ES-I3 (cell line): Measurements from ENCODE around the gene BRSK1.

Experiments
- H3K36me3 ChIP-seq: 2 replicates; pipeline ENCODE4 v1.6.1; 2013; ENCODE audit warnings: mild to moderate bottlenecking, low read length, control low read depth, moderate library complexity; ENCODE audit not compliant: insufficient read depth
- H3K4me1 ChIP-seq: 2 replicates; pipeline ENCODE4 v1.6.1; 2013; ENCODE audit warnings: mild to moderate bottlenecking, control low read depth, low read length; ENCODE audit not compliant: insufficient read depth
- H3K9ac ChIP-seq: 2 replicates; pipeline ENCODE4 v1.6.1; 2013; ENCODE audit warnings: low read depth, mild to moderate bottlenecking, low read length, moderate library complexity
- H3K9me3 ChIP-seq: 2 replicates; pipeline ENCODE4 v1.6.1; 2013; ENCODE audit warnings: mild to moderate bottlenecking, low read length, moderate library complexity; ENCODE audit not compliant: control insufficient read depth, insufficient read depth

BRSK1 gene

GRCh38 chr19:55248704-55249103 is 35.1 kb upstream of the BRSK1 start:
- H3K36me3 ChIP-seq, result peaks cover 3% of the 10 kb centered on the region; the same call in 1 of the 2 replicates
- H3K9ac ChIP-seq, result no peak overlapping the region
- no peaks in the 10 kb centered on the region for H3K9me3 ChIP-seq
- H3K4me1 ChIP-seq, result peaks cover 8% of the 10 kb centered on the region

- Histone ChIP-seq H3K9ac (no peak overlapping the region), H3K4me1 (peaks cover 18% of the 10 kb centered on the region), H3K36me3 (peaks cover 3% of the 10 kb centered on the region; the same call in 1 of the 2 replicates), H3K9me3 (no peaks in the 10 kb centered on the region)
Measured at GRCh38 chr19:55249841-55250240, 34.0 kb upstream of the BRSK1 start.

GRCh38 chr19:55250262-55251036 is 33.3 kb upstream of the BRSK1 start:
- Histone ChIP-seq H3K36me3 (peaks cover 3% of the 10 kb centered on the region; the same call in 1 of the 2 replicates), H3K9ac (no peak overlapping the region), H3K9me3 (no peaks in the 10 kb centered on the region), H3K4me1 (peaks cover 24% of the 10 kb centered on the region)

GRCh38 chr19:55251341-55252081 is 32.3 kb upstream of the BRSK1 start:
- Histone ChIP-seq H3K9me3 (no peaks in the 10 kb centered on the region), H3K4me1 (peaks cover 25% of the 10 kb centered on the region), H3K36me3 (no peaks in the 10 kb centered on the region; the same call in 1 of the 2 replicates), H3K9ac (no peak overlapping the region)

GRCh38 chr19:55252760-55253663 is 30.8 kb upstream of the BRSK1 start:
- Histone ChIP-seq H3K4me1 (peaks cover 29% of the 10 kb centered on the region), H3K9me3 (no peaks in the 10 kb centered on the region), H3K9ac (no peak overlapping the region), H3K36me3 (no peaks in the 10 kb centered on the region; the same call in 1 of the 2 replicates)

- no peaks in the 10 kb centered on the region; the same call in 1 of the 2 replicates for H3K36me3 ChIP-seq
- H3K9me3 ChIP-seq, result no peaks in the 10 kb centered on the region
- H3K9ac ChIP-seq, result no peak overlapping the region
- peaks cover 29% of the 10 kb centered on the region for H3K4me1 ChIP-seq
Measured at GRCh38 chr19:55253842-55254624, 29.8 kb upstream of the BRSK1 start.

- Histone ChIP-seq H3K4me1 (peaks cover 29% of the 10 kb centered on the region), H3K9me3 (no peaks in the 10 kb centered on the region), H3K9ac (no peak overlapping the region), H3K36me3 (no peaks in the 10 kb centered on the region; the same call in 1 of the 2 replicates)
Measured at GRCh38 chr19:55254625-55254977, 29.2 kb upstream of the BRSK1 start.

- Histone ChIP-seq H3K9ac (no peak overlapping the region), H3K4me1 (peaks cover 33% of the 10 kb centered on the region)
Measured at GRCh38 chr19:55255618-55256423, 28.0 kb upstream of the BRSK1 start.

GRCh38 chr19:55256562-55257460 is 27.0 kb upstream of the BRSK1 start:
- Histone ChIP-seq H3K9ac (peak overlapping the region; percentile 89; the same call in 1 of the 2 replicates), H3K4me1 (peaks cover 26% of the 10 kb centered on the region), H3K36me3 (no peaks in the 10 kb centered on the region), H3K9me3 (no peaks in the 10 kb centered on the region)

More at GRCh38 chr19:55255618-55256423, 28.0 kb upstream of the BRSK1 start:
- H3K36me3 ChIP-seq, result no peaks in the 10 kb centered on the region
- H3K9me3 ChIP-seq, result no peaks in the 10 kb centered on the region

GRCh38 chr19:55257461-55258420 is 26.1 kb upstream of the BRSK1 start:
- H3K9me3 ChIP-seq, result no peaks in the 10 kb centered on the region
- no peaks in the 10 kb centered on the region for H3K36me3 ChIP-seq
- H3K4me1 ChIP-seq, result peaks cover 25% of the 10 kb centered on the region
- H3K9ac ChIP-seq, result peak overlapping the region; percentile 89

- Histone ChIP-seq H3K4me1 (peaks cover 25% of the 10 kb centered on the region), H3K36me3 (no peaks in the 10 kb centered on the region), H3K9me3 (no peaks in the 10 kb centered on the region), H3K9ac (peak overlapping the region; percentile 89)
Measured at GRCh38 chr19:55258476-55258827, 25.3 kb upstream of the BRSK1 start.
